Adrenal gland (tissue), 5 donors: ENCODE measurements around the gene TP53I3.

Experiments
- CTCF ChIP-seq, 6 experiments: fragments of 450-650 bp in 4 of 6; fragments of 200-600 bp in 2 of 6; sonication (generic) in 1 of 6; IDR thresholded peaks; 1 replicate in 5 of 6; 2 replicates in 1 of 6; pipeline versions ENCODE4 v1.5.1 to v1.8.0; 2016 to 2021; ENCODE audit warnings: antibody characterized with exemption in 6 of 6, mild to moderate bottlenecking in 2 of 6, moderate library complexity in 1 of 6
- POLR2A ChIP-seq, 2 donors: fragments of 450-650 bp; IDR thresholded peaks; one replicate each; pipeline ENCODE4 v1.6.1; 2017; ENCODE audit warnings: antibody characterized with exemption in 2 of 2, mild to moderate bottlenecking in 2 of 2, moderate library complexity in 1 of 2
- donor health status: DM: no; HTN: no; CAD: no.

GRCh38 chr2:24104110-24104650, 19.5 kb upstream of the TP53I3 start:
- TF ChIP-seq CTCF (IDR thresholded peaks at IDR 0.05) (no peak), POLR2A (IDR thresholded peaks at IDR 0.05) (no peak)
